K562 (cell line): ENCODE data around the gene NXF1. TPM values are rescaled to one million over a fixed set of nuclear protein-coding genes. Genes with fewer than 3 reads are reported as not detected.

Experiments
- ATAC-seq: fragments of 200-7000 bp; cut with Tn5 transposase; 3 replicates; pipeline ENCODE4 v1.9.1; 2020; ENCODE audit warnings: moderate library complexity
- BruUV-seq: library from RNA; stranded (reverse); fragments of 400-500 nt; replicated peaks from 2 replicates; lab custom pipeline; 2021; lab: Mats Ljungman, UMichigan
- CTCF ChIA-PET: fragments of 300-600 bp; formaldehyde crosslinking; extraction: SDS; loops from one replicate; lab custom pipeline; 2021; ENCODE audit warnings: low intra/inter-chr PET ratio; lab: Yijun Ruan, JAX
- POLR2A ChIA-PET: fragments of 300-600, 350-650 bp; sonication (Branson Sonifier 250); formaldehyde crosslinking; extraction: SDS; loops from one replicate; lab custom pipeline; 2021; ENCODE audit warnings: antibody characterized with exemption, inconsistent platforms; lab: Yijun Ruan, JAX
- DNase-seq, 4 experiments: peaks; one replicate each; pipeline versions ENCODE4 v3.0.0 to v3.0.0-alpha.2; 2011 to 2018; ENCODE audit warnings: low spot score in 3 of 4, mixed read lengths in 3 of 4; ENCODE audit errors: extremely low read depth in 1 of 4
- FAIRE-seq: peaks from 2 replicates; lab custom pipeline; 2011; peaks lifted over from hg19 to GRCh38; lab: Jason Lieb, UNC
- H2AFZ ChIP-seq: 2 replicates; pipeline ENCODE4 v1.6.0; 2011; ENCODE audit warnings: low read depth, low read length, control low read depth, inconsistent platforms
- H3K27ac ChIP-seq: fragments of 200-600 bp; 3 replicates; pipeline ENCODE4 v1.8.0; 2011; ENCODE audit warnings: low read depth, mild to moderate bottlenecking, control low read depth, inconsistent platforms, low read length, moderate library complexity, mixed read lengths; ENCODE audit errors: extremely low read depth
- H3K27me3 ChIP-seq, 2 experiments: fragments of 300-600 bp in 1 of 2; 2 replicates in 1 of 2; 3 replicates in 1 of 2; pipeline versions ENCODE4 v1.6.0 to v1.8.0; 2011; ENCODE audit warnings: inconsistent platforms in 2 of 2, low read length in 2 of 2, mild to moderate bottlenecking in 1 of 2, mixed read lengths in 1 of 2, moderate library complexity in 1 of 2; ENCODE audit not compliant: control insufficient read depth in 2 of 2, insufficient read depth in 2 of 2
- H3K36me3 ChIP-seq: fragments of 300-600 bp; 3 replicates; pipeline ENCODE4 v1.8.0; 2011; ENCODE audit warnings: mild to moderate bottlenecking, low read length, inconsistent platforms; ENCODE audit not compliant: control insufficient read depth, insufficient read depth
- H3K4me1 ChIP-seq, 2 experiments: fragments of 200-600 bp in 1 of 2; replicated peaks in 1 of 2; 2 replicates in 1 of 2; 3 replicates in 1 of 2; pipeline versions ENCODE4 v1.5.1 to v1.8.0; 2011; ENCODE audit warnings: inconsistent platforms in 2 of 2, low read length in 2 of 2, mild to moderate bottlenecking in 1 of 2, mixed read lengths in 1 of 2, moderate library complexity in 1 of 2; ENCODE audit not compliant: control insufficient read depth in 2 of 2, insufficient read depth in 2 of 2
- H3K4me2 ChIP-seq: 2 replicates; pipeline ENCODE4 v1.6.1; 2011; ENCODE audit warnings: low read length, control low read depth, inconsistent platforms, mixed read lengths; ENCODE audit not compliant: insufficient read depth
- H3K4me3 ChIP-seq: fragments of 200-600 bp; sonication (generic), shearing (Covaris generic); 2 replicates; pipeline ENCODE4 v1.5.1; 2016; ENCODE audit warnings: control low read depth, inconsistent platforms
- H3K79me2 ChIP-seq: fragments of 200-600 bp; 3 replicates; pipeline ENCODE4 v1.8.0; 2011; ENCODE audit warnings: low read length, inconsistent platforms; ENCODE audit not compliant: control insufficient read depth, insufficient read depth
- H3K9ac ChIP-seq, 2 experiments: 2 replicates each; pipeline versions ENCODE4 v1.6.0 to v1.6.1; 2011; ENCODE audit warnings: low read depth in 2 of 2, low read length in 2 of 2, control low read depth in 1 of 2, inconsistent platforms in 1 of 2, mild to moderate bottlenecking in 1 of 2, mixed read lengths in 1 of 2; ENCODE audit not compliant: insufficient read depth in 1 of 2
- H3K9me1 ChIP-seq: one replicate; pipeline ENCODE4 v1.6.0; 2011; ENCODE audit warnings: inconsistent platforms, mild to moderate bottlenecking, low read length, moderate library complexity; ENCODE audit not compliant: control insufficient read depth, insufficient read depth
- H3K9me3 ChIP-seq: replicated peaks from 2 replicates; pipeline ENCODE4 v1.5.1; 2011; ENCODE audit warnings: low read depth, low read length, inconsistent platforms; ENCODE audit not compliant: control insufficient read depth, insufficient read depth
- H4K20me1 ChIP-seq: replicated peaks from 2 replicates; pipeline ENCODE4 v1.6.1; 2011; ENCODE audit warnings: low read length, inconsistent platforms, mixed read lengths; ENCODE audit not compliant: control insufficient read depth, insufficient read depth
- ATF7 ChIP-seq: fragments of 450-650 bp; IDR thresholded peaks from 2 replicates; pipeline ENCODE4 v1.7.1; 2014; ENCODE audit warnings: mild to moderate bottlenecking, moderate library complexity
- C11orf30 ChIP-seq: fragments of 450-650 bp; IDR thresholded peaks from 2 replicates; pipeline ENCODE4 v1.6.1; 2016; ENCODE audit warnings: low read depth, mild to moderate bottlenecking
- ERF ChIP-seq: fragments of 450-650 bp; formaldehyde crosslinking; IDR thresholded peaks from 2 replicates; pipeline ENCODE4 v1.4.0; 2020; ENCODE audit warnings: mild to moderate bottlenecking, mixed read lengths
- HNRNPK ChIP-seq: fragments of 200-400 bp; formaldehyde crosslinking; IDR thresholded peaks from one replicate; pipeline ENCODE4 v1.6.1; 2018; ENCODE audit warnings: mild to moderate bottlenecking, low read depth, low read length; ENCODE audit not compliant: poor library complexity, severe bottlenecking
- KHSRP ChIP-seq: fragments of 450-650 bp; IDR thresholded peaks from 2 replicates; pipeline ENCODE4 v1.6.1; 2017
- KLF13 ChIP-seq: fragments of 450-650 bp; IDR thresholded peaks from 2 replicates; pipeline ENCODE4 v1.6.1; 2016; ENCODE audit warnings: missing genetic modification characterization, low read depth, mild to moderate bottlenecking, missing compliant biosample characterization, moderate library complexity, borderline replicate concordance
- L3MBTL2 ChIP-seq: fragments of 450-650 bp; IDR thresholded peaks from 2 replicates; pipeline ENCODE4 v1.6.1; 2016; ENCODE audit warnings: mild to moderate bottlenecking, moderate library complexity
- MCM3 ChIP-seq: fragments of 450-650 bp; IDR thresholded peaks from 2 replicates; pipeline ENCODE4 v1.6.1; 2016
- MYNN ChIP-seq, 2 experiments: sonication (generic); formaldehyde crosslinking in 1 of 2; IDR thresholded peaks; 2 replicates each; pipeline versions ENCODE4 v1.5.0 to v1.6.1; 2016 to 2020; ENCODE audit warnings: antibody characterized with exemption in 1 of 2, missing genetic modification reagents in 1 of 2
- UBTF ChIP-seq, 2 experiments: IDR thresholded peaks; 2 replicates each; pipeline ENCODE4 v1.6.1; 2012; ENCODE audit warnings: improper control_type of control experiment in 2 of 2, low read depth in 2 of 2, low read length in 2 of 2, borderline replicate concordance in 1 of 2
- ZFP36 ChIP-seq: fragments of 150-350 bp; IDR thresholded peaks from 2 replicates; pipeline ENCODE4 v1.6.1; 2018; ENCODE audit warnings: low read length, low read depth; ENCODE audit not compliant: partially characterized antibody
- ZNF354B ChIP-seq: fragments of 250-450 bp; sonication (Bioruptor Pico); IDR thresholded peaks from 2 replicates; pipeline ENCODE4 v1.4.0; 2020
- ZNF584 ChIP-seq: fragments of 200-800 bp; sonication (Bioruptor generic); IDR thresholded peaks from 2 replicates; pipeline ENCODE4 v1.6.1; 2016; ENCODE audit warnings: low read depth, mild to moderate bottlenecking, missing genetic modification characterization, missing compliant biosample characterization
- ZNF592 ChIP-seq: fragments of 450-650 bp; IDR thresholded peaks from 2 replicates; pipeline ENCODE4 v1.6.1; 2017; ENCODE audit warnings: antibody characterized with exemption, mild to moderate bottlenecking
- WGBS: fragments of 100-300 bp; shearing (Covaris generic); methylation state at CpG from one replicate; pipeline ENCODE4 v1.1.6; 2016; ENCODE audit warnings: low coverage, mixed read lengths; ENCODE audit not compliant: insufficient coverage; ENCODE audit errors: missing lambda C conversion rate; 5-methylcytosine and 5-hydroxymethylcytosine counted together
- in situ Hi-C: fragments of 300-500 bp; cut with MboI; formaldehyde crosslinking; loops from 4 replicates; pipeline ENCODE4 v1.15.0; 2018; ENCODE audit warnings: inconsistent platforms, mixed read lengths
- intact Hi-C: fragments of 100-400 bp; cut with micrococcal nuclease; formaldehyde crosslinking; loops from 2 replicates; pipeline ENCODE4 v1.14.2; 2022
- polyA plus RNA-seq, 8 experiments: library from polyadenylated mRNA; depleted of rRNA in 4 of 8; stranded (reverse) in 5 of 8; unstranded in 3 of 8; fragments of >200 nt; fragmentation: Nextera tagmentation in 2 of 8; fragmentation: Illumina TruSeq in 1 of 8; extraction: Ambion mirVana in 2 of 8; extraction: Trizol in 1 of 8; gene quantifications; 2 replicates each; pipeline versions ENCODE4 v1.2.1 to v1.2.3, GENCODE V29; 2011 to 2014; ENCODE audit warnings: inconsistent platforms in 1 of 8, missing spikeins in 1 of 8
- total RNA-seq, 7 experiments: library from RNA; depleted of rRNA in 6 of 7; stranded (reverse); fragments of >200 nt in 6 of 7; fragmentation: Illumina TruSeq in 2 of 7; extraction: Trizol in 2 of 7; gene quantifications; 2 replicates each; pipeline versions ENCODE4 v1.2.1 to v1.2.3, GENCODE V29; 2011 to 2021; ENCODE audit warnings: low replicate concordance in 1 of 7

The NXF1 gene
- total and polyA plus RNA-seq, 9 of the 15 experiments (the other 6 are each of a cell fraction or from before 2014, with no cell fraction given) = 18.1 to 98.3 (median 35.8) TPM

DNA sequence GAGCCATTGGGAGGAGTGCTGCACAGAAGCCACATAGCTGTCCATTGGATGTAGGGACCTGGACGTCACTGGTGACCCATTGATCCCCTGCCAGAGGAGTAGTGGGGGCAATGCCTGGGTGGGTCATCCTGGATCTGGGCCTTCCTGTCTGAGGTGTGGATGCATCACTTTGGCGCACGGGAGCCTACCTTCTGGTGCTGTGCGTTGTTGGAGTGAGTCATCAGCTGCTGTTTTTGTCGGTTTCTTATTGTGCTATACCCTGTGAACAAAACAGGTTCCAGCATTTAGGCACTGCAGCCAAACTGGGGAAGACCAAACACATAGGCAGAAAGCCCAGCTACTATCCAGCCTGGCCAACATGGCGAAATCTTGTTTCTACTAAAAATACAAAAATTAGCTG lies 30.8 kb downstream of the NXF1 start (continued):
- TF ChIP-seq UBTF (IDR thresholded peaks at IDR 0.05; ENCODE audit: borderline replicate concordance in 1 of 2, low read depth in 2 of 2, low read length in 2 of 2) (no peak), MYNN (IDR thresholded peaks at IDR 0.05) (no peak), MYNN (CRISPR knock-in tag; IDR thresholded peaks at IDR 0.05) (no peak), KLF13 (tag) (no peak), L3MBTL2 (no peak), ATF7 (no peak), C11orf30 (no peak)

- TSS peak; percentile 52 for BruUV-seq
- Histone ChIP-seq H4K20me1 (no peaks in the 10 kb centered on the region), H3K9ac (peak within 1 kb of the TSS; percentile 69 to 95), H3K4me3 (peak within 1 kb of the TSS; percentile 48), H3K36me3 (peaks cover 37% of the 10 kb centered on the region), H3K9me3 (no peaks in the 10 kb centered on the region), H3K79me2 (peaks cover 28% of the 10 kb centered on the region), H3K27ac (peak within 1 kb of the TSS; percentile 88), H3K4me2 (peak within 1 kb of the TSS; percentile 86), H3K27me3 (no peaks in the 10 kb centered on the region), H2AFZ (peak within 1 kb of the TSS; percentile 91), H3K9me1 (no peaks in the 10 kb centered on the region), H3K4me1 (peaks cover 9 to 24% of the 10 kb centered on the region in 2 experiments)
- ATAC-seq (peak; percentile 95), DNase-seq (peak; percentile 97 to 99 (median 98)), FAIRE-seq (peak; percentile 92)
- ChIA-PET CTCF (no interaction called here), POLR2A (interaction anchor here (0.7 to 3.3 kb wide), 12 partner anchors 9 to 170 kb away, joined by 3 to 16 read pairs (median 6); partner anchors contain the start of genes C11orf98, CSKMT, HNRNPUL2 and MTA2)
- in situ Hi-C loops (no loop called here), intact Hi-C loops (no loop called here)
- WGBS = under 1% methylated on average over 44 of the region's 60 CpGs
- TF ChIP-seq ERF (CRISPR knock-in tag) (no peak), ZNF584 (CRISPR knock-in tag) (no peak), HNRNPK (no peak), KHSRP (no peak), ZNF592 (0 out of 2 replicates have a peak, but pooled peaks have one; percentile 69), MCM3 (no peak), ZFP36 (no peak), ZNF354B (CRISPR knock-in tag) (no peak)
Measured at GRCh38 chr11:62771144-62772021, 33.9 kb downstream of the NXF1 start, which contains the start of gene TAF6L. Gene TAF6L, plus strand, starts transcription at chr11:62771396. Its CDS starts 4,388 bp downstream, at chr11:62775784.
